ENCODE data around the gene SERGEF.

SERGEF gene

GRCh38 chr11:17743026-17743807 is 269.6 kb downstream of the SERGEF start:
- Mint-ChIP-seq H3K27me3 (peaks cover 18% of the 10 kb centered on the region), H3K36me3 (ENCODE audit: low read depth) (no peaks in the 10 kb centered on the region), H3K4me3 (no peak overlapping the region), H3K27ac (no peak overlapping the region), H3K9me3 (no peaks in the 10 kb centered on the region), H3K4me1 (ENCODE audit: low read depth) (no peaks in the 10 kb centered on the region)

GRCh38 chr11:17742019-17742418 is 270.8 kb downstream of the SERGEF start:
- Mint-ChIP-seq H3K9me3 (no peaks in the 10 kb centered on the region), H3K4me3 (no peak overlapping the region), H3K36me3 (ENCODE audit: low read depth) (no peaks in the 10 kb centered on the region), H3K27ac (no peak overlapping the region), H3K4me1 (ENCODE audit: low read depth) (no peaks in the 10 kb centered on the region), H3K27me3 (peaks cover 22% of the 10 kb centered on the region)

- H3K9me3 Mint-ChIP-seq: no peaks in the 10 kb centered on the region
- H3K27ac Mint-ChIP-seq: no peak overlapping the region
- H3K27me3 Mint-ChIP-seq: peaks cover 25% of the 10 kb centered on the region
- H3K4me1 Mint-ChIP-seq (ENCODE audit: low read depth): peaks cover 3% of the 10 kb centered on the region
- H3K4me3 Mint-ChIP-seq: no peak overlapping the region
- H3K36me3 Mint-ChIP-seq (ENCODE audit: low read depth): peaks cover 4% of the 10 kb centered on the region
Observed at GRCh38 chr11:17741487-17741886, 271.4 kb downstream of the SERGEF start.

GRCh38 chr11:17740649-17741235 is 272.1 kb downstream of the SERGEF start:
- peaks cover 3% of the 10 kb centered on the region for H3K4me1 Mint-ChIP-seq (ENCODE audit: low read depth)
- H3K27ac Mint-ChIP-seq: no peak overlapping the region
- peaks cover 4% of the 10 kb centered on the region for H3K36me3 Mint-ChIP-seq (ENCODE audit: low read depth)
- peaks cover 31% of the 10 kb centered on the region for H3K27me3 Mint-ChIP-seq
- H3K4me3 Mint-ChIP-seq: no peak overlapping the region
- no peaks in the 10 kb centered on the region for H3K9me3 Mint-ChIP-seq

- Mint-ChIP-seq H3K4me3 (no peak overlapping the region), H3K9me3 (no peaks in the 10 kb centered on the region), H3K27me3 (peaks cover 31% of the 10 kb centered on the region), H3K27ac (no peak overlapping the region), H3K36me3 (ENCODE audit: low read depth) (peaks cover 4% of the 10 kb centered on the region), H3K4me1 (ENCODE audit: low read depth) (peaks cover 3% of the 10 kb centered on the region)
Observed at GRCh38 chr11:17739945-17740338, 272.9 kb downstream of the SERGEF start.

GRCh38 chr11:17738151-17738973 is 274.5 kb downstream of the SERGEF start:
- H3K4me3 Mint-ChIP-seq: no peak overlapping the region
- H3K27ac Mint-ChIP-seq: no peak overlapping the region
- peaks cover 6% of the 10 kb centered on the region for H3K4me1 Mint-ChIP-seq (ENCODE audit: low read depth)
- H3K27me3 Mint-ChIP-seq: peaks cover 40% of the 10 kb centered on the region
- no peaks in the 10 kb centered on the region for H3K9me3 Mint-ChIP-seq
- peaks cover 4% of the 10 kb centered on the region for H3K36me3 Mint-ChIP-seq (ENCODE audit: low read depth)
